ENCODE measurements around the gene APOBEC3B.

DNA sequence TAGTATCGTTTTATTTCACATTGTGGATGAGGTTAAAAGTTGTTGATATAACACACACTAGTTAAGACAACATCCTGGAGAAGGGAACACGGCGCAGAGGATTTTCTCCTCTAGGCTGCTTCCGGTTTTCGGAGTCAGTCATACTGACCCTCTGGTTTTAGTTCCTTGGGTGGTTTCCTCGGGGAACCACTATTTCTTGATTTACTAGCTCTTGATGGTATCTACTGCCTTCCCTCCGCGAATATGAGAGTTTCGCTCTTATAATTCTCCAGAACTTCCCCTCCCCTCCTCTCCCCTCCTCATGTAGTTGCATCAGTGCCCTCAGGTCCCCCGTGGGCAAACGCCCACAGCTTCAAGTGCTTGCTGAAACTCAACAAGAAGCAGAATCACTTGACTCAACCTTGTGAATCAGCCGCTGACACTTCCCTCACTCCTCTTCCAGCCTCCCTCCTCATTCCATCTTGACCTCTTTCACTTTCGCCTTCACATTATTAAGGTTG is 40.6 kb upstream of the APOBEC3B start:
- TF ChIP-seq POLR2A (IDR thresholded peaks at IDR 0.05), result no peak
- TF ChIP-seq, protein P1, sequence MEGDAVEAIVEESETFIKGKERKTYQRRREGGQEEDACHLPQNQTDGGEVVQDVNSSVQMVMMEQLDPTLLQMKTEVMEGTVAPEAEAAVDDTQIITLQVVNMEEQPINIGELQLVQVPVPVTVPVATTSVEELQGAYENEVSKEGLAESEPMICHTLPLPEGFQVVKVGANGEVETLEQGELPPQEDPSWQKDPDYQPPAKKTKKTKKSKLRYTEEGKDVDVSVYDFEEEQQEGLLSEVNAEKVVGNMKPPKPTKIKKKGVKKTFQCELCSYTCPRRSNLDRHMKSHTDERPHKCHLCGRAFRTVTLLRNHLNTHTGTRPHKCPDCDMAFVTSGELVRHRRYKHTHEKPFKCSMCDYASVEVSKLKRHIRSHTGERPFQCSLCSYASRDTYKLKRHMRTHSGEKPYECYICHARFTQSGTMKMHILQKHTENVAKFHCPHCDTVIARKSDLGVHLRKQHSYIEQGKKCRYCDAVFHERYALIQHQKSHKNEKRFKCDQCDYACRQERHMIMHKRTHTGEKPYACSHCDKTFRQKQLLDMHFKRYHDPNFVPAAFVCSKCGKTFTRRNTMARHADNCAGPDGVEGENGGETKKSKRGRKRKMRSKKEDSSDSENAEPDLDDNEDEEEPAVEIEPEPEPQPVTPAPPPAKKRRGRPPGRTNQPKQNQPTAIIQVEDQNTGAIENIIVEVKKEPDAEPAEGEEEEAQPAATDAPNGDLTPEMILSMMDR (IDR thresholded peaks at IDR 0.05), result no peak

Data from esophagus squamous epithelium (tissue), 4 donors.